ENCODE measurements around the gene PRR3.

PRR3 gene

GRCh38 chr6:30541515-30542403, 15.3 kb upstream of the PRR3 start:
- peak; percentile 93 for DNase-seq

- DNase-seq = no peak
These were observed 14.7 kb upstream of the PRR3 start for GRCh38 chr6:30542404-30542725.

- DNase-seq = no peak
These were observed 14.2 kb upstream of the PRR3 start for GRCh38 chr6:30542915-30543314.

GRCh38 chr6:30543821-30544220, 13.3 kb upstream of the PRR3 start:
- no peak for DNase-seq

GRCh38 chr6:30544666-30545272, 12.3 kb upstream of the PRR3 start:
- no peak for DNase-seq

GRCh38 chr6:30547454-30547853, 9.6 kb upstream of the PRR3 start:
- no peak for DNase-seq

DNA sequence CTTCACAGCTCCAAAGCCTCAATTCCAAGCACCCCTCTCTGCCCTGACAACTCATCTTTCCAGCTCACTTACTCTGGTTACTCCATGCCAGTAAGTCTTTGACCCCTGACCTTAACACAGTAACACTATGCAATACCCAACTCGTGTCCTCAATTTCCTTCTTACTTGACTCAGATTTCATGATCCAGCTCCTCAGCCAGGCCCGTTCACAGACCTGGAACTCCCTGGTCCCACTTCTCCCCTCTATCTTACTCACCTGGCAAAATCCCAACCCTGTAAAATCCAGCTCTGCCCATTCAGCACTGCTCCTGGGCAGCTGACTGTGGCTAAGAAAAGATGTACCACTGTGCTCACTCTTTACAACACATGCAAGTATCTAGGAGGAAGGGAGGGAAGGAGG, 8.7 kb upstream of the PRR3 start:
- no peak for DNase-seq

- DNase-seq = no peak
These were observed 2.7 kb upstream of the PRR3 start for GRCh38 chr6:30554404-30554803.

DNA sequence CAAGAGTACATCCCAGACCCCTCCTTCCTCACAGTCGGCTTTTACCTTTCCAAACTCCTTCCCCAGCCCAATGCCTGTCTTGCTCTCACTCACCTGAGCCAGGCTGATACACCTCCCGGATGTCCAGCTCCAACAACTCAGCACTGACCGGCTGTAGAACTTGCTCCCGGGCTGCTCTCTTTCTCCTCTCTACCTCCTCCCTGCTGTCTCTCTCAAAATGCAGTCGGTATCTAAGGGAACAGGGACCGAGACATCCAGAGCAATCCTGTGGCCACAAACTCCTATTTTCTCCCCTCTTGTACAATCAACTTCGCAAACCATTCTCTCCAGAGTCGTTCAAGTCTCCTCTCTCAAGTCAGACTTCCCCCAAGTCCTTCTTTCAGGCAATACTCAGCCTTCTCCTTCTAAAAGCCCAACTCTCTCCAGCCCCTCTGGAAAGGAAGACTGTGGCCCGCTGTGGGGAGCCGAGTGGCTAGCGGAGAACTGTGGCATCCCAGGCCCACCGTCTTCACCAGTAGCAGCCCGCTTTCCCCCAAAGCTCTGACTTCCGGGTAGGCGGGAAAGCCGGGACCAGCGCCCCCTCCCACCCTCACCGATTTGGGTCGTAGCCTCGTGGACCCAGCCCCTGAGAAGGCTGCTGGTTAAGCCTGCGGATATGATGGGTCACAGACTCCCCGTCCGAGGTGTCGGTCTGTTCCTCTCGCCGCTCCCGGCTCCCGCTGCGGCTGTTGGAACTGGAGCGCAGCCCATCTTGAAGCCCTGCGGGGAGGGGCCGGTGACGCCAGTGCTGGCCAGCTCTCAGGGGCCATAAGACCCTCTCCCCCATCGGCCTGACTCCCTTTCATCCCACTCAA, 1.9 kb upstream of the PRR3 start:
- DNase-seq = no peak

DNA sequence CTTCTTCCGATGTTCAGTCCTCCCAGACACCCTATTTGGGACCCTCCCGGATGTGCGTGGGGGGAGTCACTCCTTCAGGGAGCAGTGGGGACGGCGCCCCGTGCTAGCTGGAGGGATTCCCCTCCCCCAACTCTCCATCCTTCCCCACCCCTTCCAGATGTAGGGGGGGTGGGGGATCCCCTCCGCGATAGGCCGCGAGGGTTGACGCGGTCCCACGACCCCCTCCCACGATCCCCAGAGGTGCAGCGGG, 1.4 kb upstream of the PRR3 start:
- no peak for DNase-seq

DNA sequence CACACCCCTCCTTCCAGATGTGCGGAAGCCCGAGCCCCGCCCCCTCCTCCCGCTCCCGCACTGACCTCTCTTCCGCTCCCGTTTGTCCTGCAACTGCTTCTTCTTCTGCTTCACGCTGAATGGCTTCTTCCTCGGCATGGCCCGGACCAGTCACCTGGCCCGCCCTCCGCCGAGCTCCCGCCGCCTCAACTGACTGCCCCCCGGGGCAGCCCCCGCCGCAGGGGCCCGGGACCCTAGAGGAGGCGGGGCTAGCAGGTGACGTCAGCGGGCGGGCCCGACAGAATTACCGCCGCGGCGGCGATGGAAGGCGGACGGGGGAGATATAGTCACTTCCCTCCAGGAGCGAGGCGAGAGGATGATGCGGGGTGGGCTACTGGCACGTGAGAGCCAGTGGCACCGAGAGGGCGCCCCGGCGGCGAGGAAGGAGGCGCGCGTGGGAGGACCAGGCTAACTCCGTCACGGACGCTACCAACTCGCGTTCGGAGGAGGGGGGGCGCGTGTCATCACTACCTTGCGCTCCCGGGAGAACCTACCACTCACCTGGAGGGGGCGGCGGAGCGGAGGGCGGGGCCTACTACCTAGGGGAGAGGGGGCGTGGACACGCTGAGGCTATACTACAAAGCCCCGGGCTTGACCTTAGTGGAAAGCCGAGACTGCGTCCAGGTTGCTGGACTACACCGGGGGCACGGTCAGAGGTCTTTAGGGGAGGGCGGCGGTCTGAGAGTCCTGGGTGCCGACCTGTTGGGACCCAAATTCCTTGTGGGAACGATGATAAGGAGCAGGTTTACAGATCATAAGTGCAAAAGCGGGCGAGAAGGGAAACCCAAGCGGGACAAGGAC, 809 bp upstream of the PRR3 start, which contains the start of gene GNL1:
TSS of gene GNL1 (minus strand) at position 424 of the 840 bp plus-strand sequence. CDS start at position 138, 286 bp downstream.
- DNase-seq = peak; percentile 100

DNA sequence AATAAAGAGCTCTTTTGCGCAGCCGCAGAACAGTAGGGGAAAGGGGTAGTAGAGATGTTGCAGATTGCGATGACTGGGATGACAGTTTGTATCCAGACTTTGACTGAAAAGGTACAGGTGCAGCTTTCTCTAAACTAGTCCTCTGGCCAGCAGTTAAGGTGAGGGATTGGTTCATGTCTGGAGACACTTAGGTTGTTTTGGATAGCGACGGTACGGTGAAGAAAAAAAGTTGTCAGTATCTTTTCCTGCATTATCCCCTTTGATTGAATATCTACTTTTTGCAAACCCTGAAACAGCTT, 537 bp downstream of the PRR3 start:
- DNase-seq = no peak

- no peak for DNase-seq
These were observed 3.8 kb downstream of the PRR3 start for GRCh38 chr6:30560930-30561329.

- DNase-seq = no peak
These were observed 5.7 kb downstream of the PRR3 start for GRCh38 chr6:30562470-30563425.

GRCh38 chr6:30564114-30564513, 7.0 kb downstream of the PRR3 start:
- DNase-seq = no peak

DNA sequence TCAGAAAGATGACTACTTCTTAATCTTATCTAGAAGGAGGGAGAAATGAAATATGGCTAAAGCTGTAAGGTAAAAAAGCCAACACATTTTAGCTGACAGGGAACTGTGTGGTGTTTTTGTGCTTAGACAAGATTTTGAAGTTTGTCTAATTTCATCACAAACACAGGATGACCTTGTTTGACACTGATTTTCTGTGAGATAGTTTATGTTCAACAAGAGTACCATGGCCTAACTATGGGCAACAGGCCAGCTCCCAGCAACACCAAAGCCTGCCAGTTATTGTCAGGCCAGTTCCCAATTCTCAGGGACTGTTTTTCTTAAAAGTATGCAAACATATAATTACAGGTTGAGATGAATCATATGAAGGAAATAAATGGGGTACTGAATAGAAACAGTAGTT, 8.7 kb downstream of the PRR3 start:
- no peak for DNase-seq

DNA sequence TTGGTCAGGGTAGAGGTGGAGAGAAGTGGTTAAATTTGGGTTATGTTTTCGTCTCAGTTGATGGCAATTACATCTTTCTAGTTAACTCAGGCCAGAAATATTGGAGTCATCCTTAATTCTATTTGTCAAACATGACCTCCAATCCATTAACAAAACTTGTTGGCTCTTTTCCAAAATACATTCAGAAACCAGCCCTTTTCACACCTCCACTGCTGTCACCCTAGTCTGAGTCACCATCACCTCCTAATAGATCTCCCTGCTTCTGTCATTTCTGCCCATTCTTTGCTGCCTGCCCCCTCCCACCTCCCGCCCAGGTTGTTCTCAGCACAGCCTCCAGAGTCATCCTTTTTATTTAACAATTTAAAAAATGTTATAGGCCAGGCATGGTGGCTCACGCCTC, 11.2 kb downstream of the PRR3 start:
- DNase-seq = peak; percentile 74

- no peak for DNase-seq
These were observed 13.2 kb downstream of the PRR3 start for GRCh38 chr6:30570263-30570662.

DNA sequence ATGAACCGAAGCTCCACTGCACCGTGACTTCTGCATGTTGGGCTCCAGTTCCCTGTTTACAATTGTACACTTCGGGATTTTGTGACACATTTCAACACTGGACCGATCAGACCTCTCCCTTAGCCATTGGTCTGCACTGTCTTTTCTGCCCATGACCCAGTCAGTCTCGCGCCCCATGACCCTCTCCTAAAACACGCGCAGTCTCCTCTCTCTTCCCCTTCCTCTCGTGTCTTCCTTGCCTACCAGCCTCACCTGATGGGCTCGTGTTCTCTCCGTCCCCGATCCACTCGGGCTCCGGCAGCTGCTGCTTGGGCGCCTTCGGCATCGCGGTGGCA, 13.6 kb downstream of the PRR3 start:
- no peak for DNase-seq

DNA sequence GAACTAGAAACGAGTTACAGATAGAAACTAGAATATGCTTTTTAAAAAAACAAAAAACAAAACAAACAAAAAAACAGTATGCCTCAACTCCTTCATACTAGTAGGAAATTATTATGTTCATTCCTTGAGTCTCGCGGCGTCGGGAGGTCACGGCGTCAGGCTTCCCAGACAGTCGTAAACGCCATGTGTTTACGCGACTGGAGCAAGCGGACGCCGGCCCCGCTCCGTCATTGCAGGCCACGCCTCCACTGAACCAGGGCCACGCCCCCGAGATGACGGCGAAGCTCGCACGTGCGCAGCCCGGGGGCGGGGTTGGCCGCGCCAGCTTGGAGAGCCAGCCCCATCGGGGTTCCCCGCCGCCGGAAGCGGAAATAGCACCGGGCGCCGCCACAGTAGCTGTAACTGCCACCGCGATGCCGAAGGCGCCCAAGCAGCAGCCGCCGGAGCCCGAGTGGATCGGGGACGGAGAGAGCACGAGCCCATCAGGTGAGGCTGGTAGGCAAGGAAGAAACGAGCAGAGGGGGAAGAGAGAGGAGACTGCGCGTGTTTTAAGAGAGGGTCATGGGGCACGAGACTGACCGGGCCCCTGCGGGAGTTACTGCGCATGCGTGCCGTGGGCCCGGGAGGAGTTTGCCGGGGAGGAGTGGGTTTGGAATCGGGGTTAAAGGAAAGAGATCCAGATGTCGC, 14.1 kb downstream of the PRR3 start, which contains the start of gene ABCF1:
TSS of gene ABCF1 (plus strand) at position 368 of the 687 bp plus-strand sequence. CDS start at position 414, 46 bp downstream.
- peak; percentile 100 for DNase-seq

- no peak for DNase-seq
These were observed 14.6 kb downstream of the PRR3 start for GRCh38 chr6:30571762-30572082.

- no peak for DNase-seq
These were observed 15.1 kb downstream of the PRR3 start for GRCh38 chr6:30572148-30572547.

Measured in activated effector memory CD4-positive, alpha-beta T cell treated with anti-CD3 and anti-CD28 coated beads, Interleukin-2, amount 50 U/mL, for 16 hours (primary cell).